WTC11 (cell line): Measurements from ENCODE around the gene CCDC12. TPM values are rescaled to one million over a fixed set of nuclear protein-coding genes. Genes with fewer than 3 reads are reported as not detected.

Experiments
- ATAC-seq: fragments of 200-7000 bp; cut with Tn5 transposase; 2 replicates; pipeline ENCODE4 v1.10.0; 2021; ENCODE audit warnings: mild to moderate bottlenecking, moderate library complexity
- CTCF ChIA-PET: fragments of 300-600 bp; sonication (Branson Sonifier 250); formaldehyde crosslinking; loops from one replicate; lab custom pipeline; 2021; ENCODE audit warnings: antibody characterized with exemption; lab: Charles Lee
- POLR2A ChIA-PET: fragments of 350-600 bp; sonication (Branson Sonifier 250); formaldehyde crosslinking; loops from one replicate; lab custom pipeline; 2021; ENCODE audit warnings: antibody characterized with exemption; lab: Charles Lee
- DNase-seq: peaks from one replicate; pipeline ENCODE4 v3.0.0; 2021; ENCODE audit warnings: low spot score
- H3K27ac Mint-ChIP-seq: 2 replicates; pipeline ENCODE4 v1.8.0; 2021; ENCODE audit warnings: mixed read lengths
- H3K27me3 Mint-ChIP-seq: 2 replicates; pipeline ENCODE4 v1.8.0; 2021; ENCODE audit warnings: low read depth, mild to moderate bottlenecking, moderate library complexity, mixed read lengths
- H3K36me3 Mint-ChIP-seq: 2 replicates; pipeline ENCODE4 v1.8.0; 2021; ENCODE audit warnings: mixed read lengths
- H3K4me1 Mint-ChIP-seq: 2 replicates; pipeline ENCODE4 v1.8.0; 2022; ENCODE audit warnings: mixed read lengths
- H3K4me3 Mint-ChIP-seq: 2 replicates; pipeline ENCODE4 v1.8.0; 2021; ENCODE audit warnings: mild to moderate bottlenecking, moderate library complexity, mixed read lengths
- H3K9me3 Mint-ChIP-seq: 2 replicates; pipeline ENCODE4 v1.8.0; 2021; ENCODE audit warnings: mixed read lengths
- AFF4 ChIP-seq: sonication (generic); formaldehyde crosslinking; IDR thresholded peaks from 2 replicates; pipeline ENCODE4 v1.8.1; 2023; ENCODE audit warnings: mild to moderate bottlenecking, missing genetic modification reagents, borderline replicate concordance
- CBFB ChIP-seq: sonication (generic); formaldehyde crosslinking; IDR thresholded peaks from 2 replicates; pipeline ENCODE4 v1.8.1; 2022; ENCODE audit warnings: mild to moderate bottlenecking, low read depth, missing genetic modification reagents
- CDX4 ChIP-seq: fragments of 250-450 bp; sonication (Bioruptor Pico); IDR thresholded peaks from 2 replicates; pipeline ENCODE4 v1.9.0; 2021; ENCODE audit warnings: moderate library complexity, mild to moderate bottlenecking, inconsistent platforms, borderline replicate concordance
- ELF4 ChIP-seq: sonication (generic); formaldehyde crosslinking; IDR thresholded peaks from 2 replicates; pipeline ENCODE4 v1.8.1; 2022; ENCODE audit warnings: low read depth, mild to moderate bottlenecking, moderate library complexity, missing genetic modification reagents
- ETV6 ChIP-seq: sonication (generic); formaldehyde crosslinking; IDR thresholded peaks from 2 replicates; pipeline ENCODE4 v1.8.1; 2022; ENCODE audit warnings: mild to moderate bottlenecking, missing genetic modification reagents
- GTF2I ChIP-seq: fragments of 250-450 bp; sonication (Bioruptor Pico); conservative IDR thresholded peaks from 2 replicates; pipeline ENCODE4 v1.4.0; 2021; ENCODE audit warnings: mild to moderate bottlenecking
- JAZF1 ChIP-seq: fragments of 250-450 bp; sonication (Bioruptor Pico); IDR thresholded peaks from 2 replicates; pipeline ENCODE4 v1.9.0; 2021; ENCODE audit warnings: moderate library complexity, mild to moderate bottlenecking, inconsistent platforms
- JUN ChIP-seq: sonication (generic); formaldehyde crosslinking; IDR thresholded peaks from 2 replicates; pipeline ENCODE4 v1.8.0; 2023; ENCODE audit warnings: mild to moderate bottlenecking, missing genetic modification reagents
- KAT7 ChIP-seq: sonication (generic); formaldehyde crosslinking; IDR thresholded peaks from 2 replicates; pipeline ENCODE4 v1.8.1; 2023; ENCODE audit warnings: missing genetic modification reagents, mild to moderate bottlenecking, borderline replicate concordance
- MXD4 ChIP-seq: fragments of 250-450 bp; sonication (Bioruptor Pico); IDR thresholded peaks from 2 replicates; pipeline ENCODE4 v1.8.0; 2021; ENCODE audit warnings: mild to moderate bottlenecking, moderate library complexity, borderline replicate concordance
- NFYB ChIP-seq: sonication (generic); formaldehyde crosslinking; conservative IDR thresholded peaks from 2 replicates; pipeline ENCODE4 v1.8.0; 2022; ENCODE audit warnings: low read depth, missing genetic modification reagents
- PRDM15 ChIP-seq: sonication (generic); formaldehyde crosslinking; IDR thresholded peaks from 2 replicates; pipeline ENCODE4 v1.8.0; 2022; ENCODE audit warnings: missing genetic modification reagents
- PRRX2 ChIP-seq: fragments of 250-450 bp; sonication (Bioruptor Pico); IDR thresholded peaks from 2 replicates; pipeline ENCODE4 v1.8.0; 2021; ENCODE audit warnings: mild to moderate bottlenecking
- SP1 ChIP-seq: sonication (generic); formaldehyde crosslinking; conservative IDR thresholded peaks from 2 replicates; pipeline ENCODE4 v1.8.1; 2022; ENCODE audit warnings: missing genetic modification reagents
- TEAD4 ChIP-seq: sonication (generic); formaldehyde crosslinking; IDR thresholded peaks from 2 replicates; pipeline ENCODE4 v1.8.0; 2022; ENCODE audit warnings: mild to moderate bottlenecking, missing genetic modification reagents
- ZNF121 ChIP-seq: sonication (generic); formaldehyde crosslinking; IDR thresholded peaks from 2 replicates; pipeline ENCODE4 v1.8.0; 2023; ENCODE audit warnings: missing genetic modification reagents
- ZNF138 ChIP-seq: sonication (generic); formaldehyde crosslinking; conservative IDR thresholded peaks from 2 replicates; pipeline ENCODE4 v1.8.1; 2022; ENCODE audit warnings: mild to moderate bottlenecking, moderate library complexity, missing genetic modification reagents
- ZNF317 ChIP-seq: sonication (generic); formaldehyde crosslinking; IDR thresholded peaks from 2 replicates; pipeline ENCODE4 v1.8.1; 2023; ENCODE audit warnings: low read depth, mild to moderate bottlenecking, moderate library complexity, missing genetic modification reagents, borderline replicate concordance
- total RNA-seq: library from RNA; stranded (reverse); gene quantifications from 3 replicates; pipeline ENCODE4 v1.2.3, GENCODE V29; 2021
- TF ChIP-seq, protein P1 (sequence below): sonication (generic); formaldehyde crosslinking; IDR thresholded peaks from 2 replicates; pipeline ENCODE4 v1.8.1; 2023; ENCODE audit warnings: mild to moderate bottlenecking, missing genetic modification reagents
- TF ChIP-seq, protein P2 (sequence below): sonication (generic); formaldehyde crosslinking; IDR thresholded peaks from 2 replicates; pipeline ENCODE4 v1.8.0; 2023; ENCODE audit warnings: missing genetic modification reagents, mild to moderate bottlenecking, borderline replicate concordance

Gene CCDC12
- total RNA-seq, 1 experiment from 2014 or later = 59.1 TPM

DNA sequence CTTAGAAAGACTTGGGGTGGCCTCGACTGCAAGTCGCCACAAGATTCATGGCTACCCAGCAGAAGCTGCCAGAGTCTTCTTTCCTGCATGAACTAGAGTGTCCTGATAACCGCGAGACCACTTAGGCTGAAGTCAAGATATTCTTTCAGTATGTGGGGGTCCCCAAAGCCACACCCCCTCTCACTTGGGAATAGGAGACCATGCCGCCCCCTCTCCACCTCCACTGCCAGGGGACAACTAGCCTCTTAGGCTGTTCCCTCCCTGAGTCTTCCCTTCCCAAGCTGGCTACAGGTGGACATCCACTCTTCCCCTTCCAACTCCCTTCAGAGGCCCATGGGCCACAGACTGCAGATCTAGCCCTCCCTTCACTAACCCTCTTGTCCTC is 1.3 kb upstream of the CCDC12 start (continued):
- TF ChIP-seq ZNF121 (CRISPR knock-in tag) (no peak), JAZF1 (no peak), ZNF138 (CRISPR knock-in tag) (no peak), NFYB (no peak), ZNF317 (CRISPR knock-in tag) (no peak), JUN (CRISPR knock-in tag) (no peak)

GRCh38 chr3:46974421-46975171 is 1.9 kb downstream of the CCDC12 start:
- peak overlapping the region; percentile 98 for H3K4me3 Mint-ChIP-seq
- H3K27me3 Mint-ChIP-seq = no peaks in the 10 kb centered on the region
- H3K36me3 Mint-ChIP-seq = peaks cover 15% of the 10 kb centered on the region
- H3K9me3 Mint-ChIP-seq = no peaks in the 10 kb centered on the region
- CTCF ChIA-PET = no interaction called here
- no peak for DNase-seq
- POLR2A ChIA-PET = no interaction called here
- TF ChIP-seq PRRX2 = no peak
- TF ChIP-seq PRDM15 = no peak
- TF ChIP-seq JUN (CRISPR knock-in tag) = no peak
- no peak for TF ChIP-seq ETV6 (CRISPR knock-in tag)
- no peak for TF ChIP-seq TEAD4 (CRISPR knock-in tag)
- TF ChIP-seq SP1 (CRISPR knock-in tag) = no peak
- no peak for TF ChIP-seq JAZF1
- TF ChIP-seq ELF4 (CRISPR knock-in tag) = no peak
- no peak for TF ChIP-seq AFF4
- TF ChIP-seq GTF2I = no peak
- no peak for TF ChIP-seq KAT7 (CRISPR knock-in tag)
- no peak for TF ChIP-seq CBFB (CRISPR knock-in tag)
- TF ChIP-seq MXD4 (CRISPR knock-in tag) = no peak
- TF ChIP-seq NFYB = no peak
- H3K4me1 Mint-ChIP-seq = peaks cover 25% of the 10 kb centered on the region
- no peak for ATAC-seq
- peak overlapping the region; percentile 76 for H3K27ac Mint-ChIP-seq

DNA sequence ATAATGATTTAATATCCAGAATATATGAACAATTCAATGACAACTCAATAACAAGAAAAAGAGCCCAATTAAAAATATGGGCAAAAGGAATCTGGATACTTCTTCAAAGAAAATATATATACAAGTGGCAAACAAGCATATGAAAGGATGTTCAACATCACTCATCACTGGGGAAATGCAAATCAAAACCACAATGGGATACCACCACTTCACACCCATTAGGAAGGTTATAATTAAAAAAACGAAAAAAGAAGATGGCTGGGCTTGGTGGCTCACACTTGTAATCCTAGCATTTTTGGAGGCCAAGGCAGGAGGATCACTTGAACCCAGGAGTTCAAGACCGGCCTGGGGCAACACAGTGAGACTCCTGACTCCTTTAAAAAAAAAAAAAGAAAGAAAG is 4.1 kb downstream of the CCDC12 start:
- ChIA-PET CTCF (interaction anchor here (1.1 kb wide), 1 partner anchor 49 kb away, joined by 6 read pairs; no protein-coding TSS in a partner anchor), POLR2A (no interaction called here)
- Mint-ChIP-seq H3K36me3 (peaks cover 15% of the 10 kb centered on the region), H3K27ac (no peak overlapping the region), H3K9me3 (no peaks in the 10 kb centered on the region), H3K4me1 (peaks cover 19% of the 10 kb centered on the region), H3K27me3 (no peaks in the 10 kb centered on the region), H3K4me3 (no peak overlapping the region)
- DNase-seq (no peak), ATAC-seq (no peak)
- no peak for TF ChIP-seq CDX4 (CRISPR knock-in tag)
- TF ChIP-seq, protein P1, sequence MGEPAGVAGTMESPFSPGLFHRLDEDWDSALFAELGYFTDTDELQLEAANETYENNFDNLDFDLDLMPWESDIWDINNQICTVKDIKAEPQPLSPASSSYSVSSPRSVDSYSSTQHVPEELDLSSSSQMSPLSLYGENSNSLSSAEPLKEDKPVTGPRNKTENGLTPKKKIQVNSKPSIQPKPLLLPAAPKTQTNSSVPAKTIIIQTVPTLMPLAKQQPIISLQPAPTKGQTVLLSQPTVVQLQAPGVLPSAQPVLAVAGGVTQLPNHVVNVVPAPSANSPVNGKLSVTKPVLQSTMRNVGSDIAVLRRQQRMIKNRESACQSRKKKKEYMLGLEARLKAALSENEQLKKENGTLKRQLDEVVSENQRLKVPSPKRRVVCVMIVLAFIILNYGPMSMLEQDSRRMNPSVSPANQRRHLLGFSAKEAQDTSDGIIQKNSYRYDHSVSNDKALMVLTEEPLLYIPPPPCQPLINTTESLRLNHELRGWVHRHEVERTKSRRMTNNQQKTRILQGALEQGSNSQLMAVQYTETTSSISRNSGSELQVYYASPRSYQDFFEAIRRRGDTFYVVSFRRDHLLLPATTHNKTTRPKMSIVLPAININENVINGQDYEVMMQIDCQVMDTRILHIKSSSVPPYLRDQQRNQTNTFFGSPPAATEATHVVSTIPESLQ (CRISPR knock-in tag) = no peak
- TF ChIP-seq, protein P2, sequence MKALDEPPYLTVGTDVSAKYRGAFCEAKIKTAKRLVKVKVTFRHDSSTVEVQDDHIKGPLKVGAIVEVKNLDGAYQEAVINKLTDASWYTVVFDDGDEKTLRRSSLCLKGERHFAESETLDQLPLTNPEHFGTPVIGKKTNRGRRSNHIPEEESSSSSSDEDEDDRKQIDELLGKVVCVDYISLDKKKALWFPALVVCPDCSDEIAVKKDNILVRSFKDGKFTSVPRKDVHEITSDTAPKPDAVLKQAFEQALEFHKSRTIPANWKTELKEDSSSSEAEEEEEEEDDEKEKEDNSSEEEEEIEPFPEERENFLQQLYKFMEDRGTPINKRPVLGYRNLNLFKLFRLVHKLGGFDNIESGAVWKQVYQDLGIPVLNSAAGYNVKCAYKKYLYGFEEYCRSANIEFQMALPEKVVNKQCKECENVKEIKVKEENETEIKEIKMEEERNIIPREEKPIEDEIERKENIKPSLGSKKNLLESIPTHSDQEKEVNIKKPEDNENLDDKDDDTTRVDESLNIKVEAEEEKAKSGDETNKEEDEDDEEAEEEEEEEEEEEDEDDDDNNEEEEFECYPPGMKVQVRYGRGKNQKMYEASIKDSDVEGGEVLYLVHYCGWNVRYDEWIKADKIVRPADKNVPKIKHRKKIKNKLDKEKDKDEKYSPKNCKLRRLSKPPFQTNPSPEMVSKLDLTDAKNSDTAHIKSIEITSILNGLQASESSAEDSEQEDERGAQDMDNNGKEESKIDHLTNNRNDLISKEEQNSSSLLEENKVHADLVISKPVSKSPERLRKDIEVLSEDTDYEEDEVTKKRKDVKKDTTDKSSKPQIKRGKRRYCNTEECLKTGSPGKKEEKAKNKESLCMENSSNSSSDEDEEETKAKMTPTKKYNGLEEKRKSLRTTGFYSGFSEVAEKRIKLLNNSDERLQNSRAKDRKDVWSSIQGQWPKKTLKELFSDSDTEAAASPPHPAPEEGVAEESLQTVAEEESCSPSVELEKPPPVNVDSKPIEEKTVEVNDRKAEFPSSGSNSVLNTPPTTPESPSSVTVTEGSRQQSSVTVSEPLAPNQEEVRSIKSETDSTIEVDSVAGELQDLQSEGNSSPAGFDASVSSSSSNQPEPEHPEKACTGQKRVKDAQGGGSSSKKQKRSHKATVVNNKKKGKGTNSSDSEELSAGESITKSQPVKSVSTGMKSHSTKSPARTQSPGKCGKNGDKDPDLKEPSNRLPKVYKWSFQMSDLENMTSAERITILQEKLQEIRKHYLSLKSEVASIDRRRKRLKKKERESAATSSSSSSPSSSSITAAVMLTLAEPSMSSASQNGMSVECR = no peak
